GM12874 (cell line): ENCODE measurements around the gene ATP5MC2.

Experiments used
- CTCF ChIP-seq: IDR thresholded peaks from 2 replicates; pipeline ENCODE4 v1.5.1; 2011; ENCODE audit warnings: low read depth, mild to moderate bottlenecking, control low read depth, low read length, moderate library complexity; ENCODE audit not compliant: insufficient read depth

The ATP5MC2 gene

DNA sequence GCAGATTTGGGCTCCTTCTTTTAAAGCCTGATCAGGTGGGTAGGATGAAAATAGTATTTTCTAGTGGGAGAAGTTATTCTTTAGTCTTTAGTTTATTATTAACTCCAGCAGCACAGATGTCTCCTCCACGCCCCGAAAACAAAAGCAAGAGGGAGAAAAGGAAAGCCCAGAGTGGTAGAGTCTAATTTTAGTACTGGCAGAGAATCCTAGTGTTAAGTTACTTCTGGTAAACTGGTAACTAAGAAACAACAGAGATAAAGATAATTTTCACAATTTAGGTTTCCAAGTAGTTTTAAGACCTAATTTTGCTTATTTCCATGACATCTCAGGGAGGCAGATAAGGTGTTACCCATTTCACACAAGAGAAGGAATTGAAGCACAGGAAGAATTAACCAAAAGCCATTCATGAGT, 16.3 kb downstream of the ATP5MC2 start:
- no peak for TF ChIP-seq CTCF

- TF ChIP-seq CTCF: no peak
These were observed 16.8 kb downstream of the ATP5MC2 start for GRCh38 chr12:53659011-53659551.

- TF ChIP-seq CTCF: no peak
These were observed 18.8 kb downstream of the ATP5MC2 start for GRCh38 chr12:53657041-53657440.

- TF ChIP-seq CTCF: no peak
These were observed 22.3 kb downstream of the ATP5MC2 start for GRCh38 chr12:53653595-53653994.

DNA sequence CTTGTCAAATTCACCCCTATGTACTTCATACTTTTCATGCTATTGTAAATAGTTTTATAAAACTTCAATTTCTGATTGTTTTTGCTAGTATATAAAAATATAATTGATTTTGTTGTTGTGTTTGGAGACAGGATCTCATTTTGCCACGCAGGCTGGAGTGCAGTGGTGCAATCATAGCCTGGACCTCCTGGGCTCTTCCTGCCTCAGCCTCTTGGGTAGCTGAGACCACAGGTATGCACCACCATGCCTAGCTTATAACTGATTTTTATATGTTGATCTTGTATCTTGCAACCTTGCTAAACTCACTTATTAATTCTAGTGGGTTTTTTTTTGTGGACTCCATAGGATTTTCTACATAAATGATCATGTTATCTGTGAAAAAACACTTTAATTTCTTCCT, 23.5 kb downstream of the ATP5MC2 start:
- no peak for TF ChIP-seq CTCF

- no peak for TF ChIP-seq CTCF
These were observed 24.1 kb downstream of the ATP5MC2 start for GRCh38 chr12:53651737-53652136.

DNA sequence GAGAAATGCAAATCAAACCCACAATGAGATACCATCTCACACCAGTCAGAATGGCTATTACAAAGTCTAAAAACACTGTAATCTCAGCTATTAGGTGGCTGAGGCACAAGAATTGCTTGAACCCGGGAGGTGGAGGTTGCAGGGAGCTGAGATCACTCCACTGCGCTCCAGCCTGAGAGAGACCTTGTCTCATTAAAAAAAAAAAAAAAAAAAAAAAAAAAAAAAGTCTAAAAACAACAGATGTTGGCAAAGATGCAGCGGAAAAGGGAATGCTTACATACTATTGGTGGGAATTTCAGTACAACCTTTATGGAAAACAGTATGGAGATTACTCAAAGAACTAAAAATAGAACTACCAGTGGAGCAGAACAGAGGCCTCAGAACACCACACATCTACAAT, 30.7 kb downstream of the ATP5MC2 start:
- no peak for TF ChIP-seq CTCF
